SH-SY5Y (cell line): ENCODE results near the gene ATRNL1.

Experiments
- GATA2 ChIP-seq: IDR thresholded peaks from 2 replicates; pipeline ENCODE4 v1.6.1; 2011; ENCODE audit warnings: mild to moderate bottlenecking, low read depth, low read length
- GATA3 ChIP-seq: IDR thresholded peaks from 2 replicates; pipeline ENCODE4 v1.6.1; 2011; ENCODE audit warnings: low read depth, mild to moderate bottlenecking, low read length, moderate library complexity

- TF ChIP-seq GATA2 (no peak), GATA3 (no peak)
These were observed 791.2 kb downstream of the ATRNL1 start for GRCh38 chr10:115884331-115884730.
